ENCODE data around the gene UBL3. TPM values are rescaled to one million over a fixed set of nuclear protein-coding genes. Genes with fewer than 3 reads are reported as not detected.

The UBL3 gene
- polyA plus RNA-seq, 2 of the 4 experiments (the other 2 are of a cell fraction): 9.2 to 17.1 TPM

GRCh38 chr13:29801737-29802305 is 48.6 kb downstream of the UBL3 start:
- ATAC-seq (no peak), DNase-seq (ENCODE audit: low read depth in 1 of 2, low spot score in 1 of 2) (no peak), FAIRE-seq (no peak)
- no peak overlapping the region for H3K4me3 ChIP-seq
- no peaks in the 10 kb centered on the region for H3K9me3 ChIP-seq
- TF ChIP-seq ATOH8 (CRISPR knock-in tag; IDR thresholded peaks at IDR 0.05; ENCODE audit: low read depth) (no peak), MYC (IDR thresholded peaks at IDR 0.05; ENCODE audit: borderline replicate concordance, low read length) (no peak), RAD21 (conservative IDR thresholded peaks at IDR 0.05 in 1 of 2, IDR thresholded peaks at IDR 0.05 in 1 of 2) (no peak), JUNB (IDR thresholded peaks at IDR 0.05) (no peak), RNF2 (IDR thresholded peaks at IDR 0.05; ENCODE audit: borderline replicate concordance, low read depth) (no peak), CBX2 (IDR thresholded peaks at IDR 0.05; ENCODE audit: borderline replicate concordance, low read depth) (no peak), ELK1 (IDR thresholded peaks at IDR 0.05; ENCODE audit: low read depth, low read length) (no peak), NR3C1 (IDR thresholded peaks at IDR 0.05) (no peak), KDM5A (IDR thresholded peaks at IDR 0.05) (no peak), HOXB5 (CRISPR knock-in tag; IDR thresholded peaks at IDR 0.05) (no peak), POLR2A (IDR thresholded peaks at IDR 0.05; ENCODE audit: low read length) (no peak), EHF (CRISPR knock-in tag; IDR thresholded peaks at IDR 0.05) (no peak), CHD2 (IDR thresholded peaks at IDR 0.05; ENCODE audit: low read length, partially characterized antibody) (no peak), ESRRA (IDR thresholded peaks at IDR 0.05; ENCODE audit: borderline replicate concordance, low read length) (no peak), ZNF302 (CRISPR knock-in tag; IDR thresholded peaks at IDR 0.05) (no peak), CTCF (IDR thresholded peaks at IDR 0.05) (no peak), HMGXB4 (CRISPR knock-in tag; IDR thresholded peaks at IDR 0.05; ENCODE audit: borderline replicate concordance) (no peak), PBX3 (IDR thresholded peaks at IDR 0.05) (no peak), BCL3 (IDR thresholded peaks at IDR 0.05) (no peak), KDM1A (IDR thresholded peaks at IDR 0.05; ENCODE audit: low read depth) (no peak)
- H3K27ac ChIP-seq: no peak overlapping the region
- no peaks in the 10 kb centered on the region for H3K4me1 ChIP-seq
- CTCF ChIA-PET: interaction anchor here (1.3 to 1.6 kb wide), 2 partner anchors 44 to 123 kb away, joined by 4 to 5 read pairs; no protein-coding TSS in a partner anchor
- H3K4me2 ChIP-seq: no peak overlapping the region
- WGBS (ENCODE audit: missing lambda C conversion rate): 96% methylated on average over 4 of the region's 4 CpGs
- POLR2A ChIA-PET: no interaction called here
